Raji (cell line): ENCODE measurements around the gene COQ9.

Experiments used
- POLR2A ChIP-seq: IDR thresholded peaks from 2 replicates; pipeline ENCODE4 v1.6.1; 2011; ENCODE audit warnings: low read depth, low read length, control low read depth; ENCODE audit not compliant: insufficient read depth

The COQ9 gene, protein sequence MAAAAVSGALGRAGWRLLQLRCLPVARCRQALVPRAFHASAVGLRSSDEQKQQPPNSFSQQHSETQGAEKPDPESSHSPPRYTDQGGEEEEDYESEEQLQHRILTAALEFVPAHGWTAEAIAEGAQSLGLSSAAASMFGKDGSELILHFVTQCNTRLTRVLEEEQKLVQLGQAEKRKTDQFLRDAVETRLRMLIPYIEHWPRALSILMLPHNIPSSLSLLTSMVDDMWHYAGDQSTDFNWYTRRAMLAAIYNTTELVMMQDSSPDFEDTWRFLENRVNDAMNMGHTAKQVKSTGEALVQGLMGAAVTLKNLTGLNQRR

DNA sequence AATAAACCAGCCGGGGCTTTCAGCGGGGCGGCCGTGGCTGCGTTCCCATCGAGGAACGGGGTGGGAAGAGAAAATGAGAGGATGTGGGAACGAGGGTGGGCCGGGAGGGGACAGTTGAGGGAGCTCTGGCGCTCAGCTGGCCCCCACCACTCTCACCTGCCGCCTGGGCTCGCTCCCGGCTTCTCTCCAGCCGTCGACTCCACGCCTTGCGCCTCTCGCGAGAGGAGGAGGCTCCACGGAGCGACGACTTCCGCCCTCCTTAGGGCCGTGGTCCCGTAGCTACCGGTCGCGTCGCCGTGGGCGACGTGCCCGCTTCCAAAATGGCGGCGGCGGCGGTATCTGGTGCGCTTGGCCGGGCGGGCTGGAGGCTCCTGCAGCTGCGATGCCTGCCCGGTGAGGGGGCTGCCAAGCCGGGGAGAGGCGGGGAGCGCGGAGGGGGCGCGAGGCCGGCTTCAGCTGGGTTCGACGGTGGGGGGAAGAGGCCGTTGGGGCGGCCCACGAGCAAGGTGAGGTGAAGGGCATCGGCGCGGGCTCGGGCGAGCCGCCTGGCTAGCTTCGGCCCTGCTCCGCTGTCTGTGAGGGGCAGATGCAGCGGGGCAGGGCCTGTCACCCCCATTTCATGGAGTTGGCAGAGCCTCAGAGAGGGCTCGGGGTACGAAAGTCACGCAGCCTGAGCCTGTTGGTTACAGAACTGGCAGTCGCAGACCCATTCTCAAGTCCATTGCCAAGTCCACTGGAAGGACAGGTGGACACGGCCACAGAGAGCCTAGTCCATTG lies at the start of gene COQ9, which contains the start of gene CIAPIN1:
COQ9 (plus strand) TSS at position 294 of the 777 bp plus-strand sequence; CDS start at position 321, 27 bp downstream.
CIAPIN1 (minus strand) TSS at position 200 of the 777 bp plus-strand sequence. CDS start 6,457 bp downstream, outside the sequence.
- peak; percentile 90 for TF ChIP-seq POLR2A

DNA sequence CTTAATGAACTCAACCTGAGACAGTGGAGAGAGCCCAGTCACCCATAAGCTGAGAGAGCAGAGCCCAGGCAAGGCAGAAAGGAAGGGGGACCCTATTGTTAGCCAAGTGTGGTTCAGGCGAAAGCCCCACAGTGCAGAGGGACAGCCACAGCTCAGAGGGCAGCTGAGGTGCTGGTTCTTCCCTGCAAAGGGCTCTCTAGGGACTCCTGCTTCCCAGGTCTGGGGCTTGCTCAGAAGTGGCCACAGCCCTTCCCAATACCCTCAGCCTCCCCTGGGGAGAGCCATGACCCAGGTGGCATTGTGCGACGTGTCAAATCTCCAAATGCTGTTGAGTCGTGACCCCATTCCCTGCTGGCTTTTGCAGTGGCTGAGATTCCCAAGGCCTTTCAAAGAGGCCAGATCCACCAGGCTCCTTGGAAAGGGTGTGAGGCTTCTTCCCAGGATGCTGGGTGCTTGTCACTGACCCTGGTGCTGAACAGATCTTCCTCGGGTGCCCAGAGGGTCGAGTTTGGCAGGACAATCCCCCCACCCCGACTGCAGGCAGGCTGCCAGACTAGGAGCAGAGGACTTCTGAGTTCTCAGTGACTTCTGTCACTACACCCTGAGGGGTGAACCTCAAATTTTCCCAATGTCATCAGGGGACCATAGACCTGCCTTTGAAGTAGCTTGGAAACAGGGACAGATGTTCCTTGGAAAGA lies 45.2 kb upstream of the COQ9 start:
- TF ChIP-seq POLR2A: no peak

DNA sequence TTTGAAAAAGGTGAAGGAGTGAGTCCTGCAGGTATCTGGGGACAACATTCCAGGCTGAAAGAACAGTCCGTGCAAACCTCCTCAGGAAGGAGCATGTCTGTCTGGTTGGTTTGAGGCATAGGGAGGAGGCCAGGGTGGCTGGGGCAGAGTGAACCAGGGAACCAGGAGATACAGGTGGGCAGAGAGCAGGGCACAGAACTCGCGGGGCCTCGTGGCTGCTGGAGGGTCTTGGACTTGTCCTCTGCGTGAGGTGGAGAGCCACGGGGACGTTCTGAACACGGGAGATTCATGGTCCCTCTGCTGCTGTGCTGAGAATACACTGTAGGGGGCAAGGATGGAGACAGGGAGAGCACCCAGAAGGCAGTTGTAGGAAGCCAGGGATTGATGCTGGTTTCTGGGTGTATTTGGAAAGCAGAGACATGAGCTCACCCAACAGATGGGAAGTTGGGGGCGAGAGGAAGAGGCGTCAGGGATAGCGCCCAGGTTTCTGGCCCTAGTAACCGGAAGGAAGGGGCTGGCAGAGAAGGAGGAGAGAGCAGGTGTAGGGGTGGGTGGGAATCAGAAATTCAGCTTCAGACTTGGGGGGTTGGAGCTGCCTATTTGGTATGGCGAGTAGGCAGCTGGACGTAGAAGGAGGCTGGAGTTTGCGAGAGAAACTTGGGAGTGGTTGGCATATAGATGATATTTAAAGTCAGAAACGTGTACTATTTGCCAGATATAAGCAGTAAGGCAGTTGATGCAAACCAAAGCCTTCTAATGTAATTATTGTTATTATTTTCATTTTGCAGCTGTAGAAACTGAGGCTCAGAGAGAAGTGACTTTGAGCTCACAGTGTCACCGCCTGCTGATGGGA lies 43.1 kb upstream of the COQ9 start, which contains the start of gene CCL17:
CCL17 (plus strand) TSS at position 803 of the 853 bp plus-strand sequence. CDS start 9,166 bp downstream, outside the sequence.
- TF ChIP-seq POLR2A: no peak

DNA sequence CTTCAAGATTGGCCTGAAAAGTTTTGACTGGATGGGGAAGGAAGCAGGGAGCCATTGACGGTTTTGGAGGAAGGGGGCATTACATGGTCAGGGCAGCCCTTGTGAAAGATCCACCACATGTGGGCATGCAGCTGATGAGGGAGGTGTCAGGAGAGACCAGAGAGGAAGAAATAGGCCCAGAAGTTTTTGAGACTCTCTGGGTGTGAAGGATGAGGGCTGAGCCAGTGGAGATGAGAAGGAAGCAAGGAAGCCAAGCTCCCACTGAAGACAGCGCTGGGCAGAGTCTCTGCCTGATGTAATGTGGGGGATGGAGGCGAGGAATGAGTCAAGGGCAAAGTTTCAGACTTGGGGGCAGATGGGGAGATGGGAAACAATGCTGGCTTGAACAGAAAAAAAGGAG lies 42.2 kb upstream of the COQ9 start:
- no peak for TF ChIP-seq POLR2A

DNA sequence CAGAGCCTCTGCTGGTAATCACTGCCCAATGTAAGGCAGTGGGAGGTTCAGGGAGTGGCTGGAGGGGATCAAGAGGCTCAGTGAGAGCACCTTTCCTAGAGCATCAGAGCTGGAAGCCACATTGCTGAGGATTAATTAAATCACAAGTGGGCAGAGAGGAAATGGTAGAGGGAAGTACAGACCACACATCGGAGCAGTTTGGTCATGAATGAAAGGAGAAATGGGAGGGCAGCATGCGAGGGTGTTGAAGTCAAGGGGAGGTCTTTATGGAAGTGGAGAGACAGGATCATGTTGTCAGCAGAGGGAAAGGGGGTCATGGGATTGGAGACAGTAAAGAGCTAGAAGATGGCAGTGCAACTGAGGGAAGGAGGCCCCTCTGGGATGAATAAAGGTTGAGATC lies 40.4 kb upstream of the COQ9 start:
- no peak for TF ChIP-seq POLR2A

DNA sequence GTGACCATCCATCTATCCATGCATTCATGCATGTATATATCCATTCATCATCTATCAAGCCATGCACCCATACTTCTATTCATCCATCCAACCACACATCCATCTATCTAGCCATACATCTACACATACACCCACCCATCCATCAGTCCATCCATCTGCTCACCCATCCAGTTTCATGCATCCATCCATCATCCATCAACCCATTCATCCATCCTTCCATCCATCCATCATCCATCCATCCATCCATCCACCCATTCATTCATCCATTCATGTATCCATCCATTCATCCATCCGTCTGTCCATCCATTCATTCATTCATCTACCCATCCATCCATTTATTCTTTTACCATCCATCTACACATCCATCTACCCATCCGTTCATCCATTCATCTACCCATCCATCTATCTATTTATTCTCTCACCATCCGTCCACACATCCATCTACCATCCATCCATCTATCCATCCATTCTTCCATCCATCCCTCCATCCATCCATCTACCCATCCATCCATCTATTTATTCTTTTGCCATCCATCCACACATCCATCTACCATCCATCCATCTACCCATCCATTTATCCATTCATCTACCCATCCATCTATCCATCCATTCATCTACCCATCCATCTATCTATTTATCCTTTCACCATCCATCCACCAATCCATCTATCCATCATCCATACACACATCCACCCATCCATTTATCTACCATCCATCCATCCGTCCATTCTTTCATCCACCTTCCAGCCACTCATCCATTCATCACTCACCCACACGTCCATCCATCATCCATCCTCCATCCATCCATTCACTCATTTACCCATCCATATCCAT lies 39.5 kb upstream of the COQ9 start:
- TF ChIP-seq POLR2A: no peak

DNA sequence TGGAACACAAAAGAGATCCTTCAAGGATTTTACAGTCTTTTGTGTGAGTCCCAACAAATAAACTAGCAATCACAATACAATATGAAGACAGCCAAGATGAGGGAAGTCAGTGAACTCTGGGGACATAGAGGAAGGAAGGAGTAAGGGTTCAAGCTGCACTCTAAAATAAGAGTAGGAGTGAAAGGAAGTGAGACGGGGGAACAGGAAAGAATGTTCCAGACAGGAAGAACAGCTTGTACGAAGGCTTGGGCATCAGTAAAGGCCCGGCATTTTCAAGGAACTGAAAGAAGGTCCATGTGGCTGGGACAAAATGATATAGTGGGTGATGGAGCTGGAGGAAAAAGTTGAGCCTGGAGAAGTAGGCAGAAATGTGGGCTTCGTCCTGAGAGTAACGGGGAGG lies 38.2 kb upstream of the COQ9 start:
- no peak for TF ChIP-seq POLR2A

DNA sequence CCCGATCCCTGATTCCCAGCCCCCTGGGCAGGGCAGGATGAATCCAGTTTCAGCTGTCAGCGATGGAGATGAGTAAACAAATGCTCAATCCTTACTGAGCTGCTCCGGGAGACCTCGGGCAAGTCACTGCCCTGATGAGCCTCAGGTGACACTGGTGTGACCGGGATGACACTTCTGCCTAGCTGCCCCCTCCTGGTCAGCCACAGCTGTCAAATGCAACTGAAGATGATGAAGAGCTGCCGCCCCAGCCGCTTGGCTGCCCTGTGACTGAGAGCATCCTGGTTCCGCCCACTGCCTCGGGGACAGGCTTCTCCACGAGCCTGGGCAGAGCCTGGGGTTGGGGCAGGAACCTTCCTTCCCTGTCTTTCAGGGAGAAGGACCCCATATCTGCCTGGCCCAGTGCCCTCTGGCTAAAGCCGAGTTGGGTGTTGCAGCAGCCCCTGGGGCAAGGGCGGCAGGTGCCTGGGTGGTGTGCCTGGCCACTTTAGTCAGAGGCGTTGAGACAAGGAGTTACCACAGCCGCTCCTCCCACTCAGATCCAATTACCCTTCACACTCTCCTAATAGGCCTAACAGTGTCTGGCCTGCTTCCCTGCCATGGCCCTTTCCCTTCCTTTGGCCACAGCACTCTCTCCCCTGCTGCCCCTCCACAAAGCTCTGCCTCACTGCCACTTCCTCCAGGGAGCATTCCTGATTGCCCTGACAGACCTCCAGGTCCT lies 37.2 kb upstream of the COQ9 start:
- no peak for TF ChIP-seq POLR2A

DNA sequence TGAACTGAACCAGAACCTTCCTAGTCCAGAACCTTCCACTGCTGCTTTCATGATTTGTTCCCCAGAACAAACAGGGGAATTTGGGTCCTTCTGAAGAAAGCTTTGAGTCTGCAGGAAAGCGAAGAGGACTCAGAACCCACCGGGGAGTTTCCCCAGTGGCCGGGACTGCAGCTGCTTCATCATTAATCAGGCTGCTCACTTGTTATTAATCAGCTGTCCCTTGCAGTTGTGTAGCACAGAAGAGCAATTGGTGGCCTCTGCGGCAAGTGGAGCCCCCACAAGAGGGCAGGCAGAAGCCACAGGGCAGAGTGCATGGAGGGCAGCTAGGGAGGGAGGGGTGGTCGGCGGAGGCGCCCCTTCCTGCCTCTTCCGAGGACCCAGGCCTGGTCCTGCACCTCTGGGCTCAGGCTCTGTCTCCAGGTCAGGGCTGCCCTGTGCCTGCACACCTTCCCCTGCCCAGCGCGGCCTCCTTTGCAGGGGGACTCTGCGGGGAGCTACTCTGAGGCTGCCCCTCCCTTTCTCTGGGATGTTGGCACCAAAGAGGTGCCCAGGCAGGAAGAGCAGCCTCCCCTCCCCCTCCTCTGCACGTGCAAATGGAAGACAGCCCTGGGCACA lies 35.8 kb upstream of the COQ9 start:
- no peak for TF ChIP-seq POLR2A

DNA sequence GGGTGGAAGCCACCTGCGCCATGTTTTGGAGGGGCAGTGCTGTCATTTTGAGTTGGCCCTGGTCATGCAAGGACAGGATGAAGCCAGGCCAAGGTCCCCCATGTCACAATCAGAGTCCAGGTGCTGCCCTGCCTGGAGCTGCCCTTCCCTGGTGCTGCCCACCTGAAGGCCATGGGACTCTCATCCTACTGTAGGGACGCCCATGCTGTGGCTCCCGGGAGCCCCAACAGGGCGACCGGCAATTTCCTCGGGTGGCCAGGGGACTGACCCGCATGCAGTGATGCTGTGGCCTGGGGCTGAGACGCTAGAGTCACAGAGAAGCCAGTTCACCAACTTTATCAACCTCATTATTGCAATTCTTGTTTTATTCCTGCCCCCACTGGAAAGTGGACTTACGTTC lies 34.7 kb upstream of the COQ9 start:
- no peak for TF ChIP-seq POLR2A

DNA sequence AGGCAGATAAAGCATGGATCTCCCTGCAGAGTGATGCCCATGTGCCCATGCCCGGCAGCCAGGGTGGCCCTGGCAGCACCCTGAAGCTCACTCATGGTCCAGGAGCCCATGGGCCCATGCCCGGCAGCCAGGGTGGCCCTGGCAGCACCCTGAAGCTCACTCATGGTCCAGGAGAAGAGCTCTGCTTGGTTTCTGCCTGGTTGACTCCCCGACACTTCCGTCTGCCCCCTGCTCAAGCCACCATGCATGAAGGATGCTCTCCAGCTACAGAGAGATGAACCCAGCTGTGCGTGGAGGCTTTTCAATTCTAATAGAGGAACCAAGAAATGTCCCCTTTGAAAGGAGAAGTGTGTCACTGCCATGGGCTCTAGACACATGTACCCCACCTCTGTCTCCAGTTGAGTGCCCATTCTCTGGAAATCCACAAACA lies 34.0 kb upstream of the COQ9 start:
- TF ChIP-seq POLR2A: no peak

DNA sequence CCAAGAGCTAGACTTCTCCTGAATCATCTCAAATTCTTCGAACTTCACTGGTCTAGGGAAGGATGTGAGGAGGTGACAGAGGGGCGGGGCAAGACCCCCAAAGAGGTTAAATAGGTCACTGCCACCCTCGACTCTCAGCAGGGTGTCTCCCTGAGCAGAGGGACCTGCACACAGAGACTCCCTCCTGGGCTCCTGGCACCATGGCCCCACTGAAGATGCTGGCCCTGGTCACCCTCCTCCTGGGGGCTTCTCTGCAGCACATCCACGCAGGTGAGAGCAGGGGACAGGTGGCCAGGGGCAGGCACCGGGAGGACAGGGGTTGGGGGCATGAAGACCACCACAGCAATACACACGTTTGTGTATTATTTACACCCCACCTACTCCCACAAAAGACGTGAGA lies 33.5 kb upstream of the COQ9 start:
- TF ChIP-seq POLR2A: no peak

DNA sequence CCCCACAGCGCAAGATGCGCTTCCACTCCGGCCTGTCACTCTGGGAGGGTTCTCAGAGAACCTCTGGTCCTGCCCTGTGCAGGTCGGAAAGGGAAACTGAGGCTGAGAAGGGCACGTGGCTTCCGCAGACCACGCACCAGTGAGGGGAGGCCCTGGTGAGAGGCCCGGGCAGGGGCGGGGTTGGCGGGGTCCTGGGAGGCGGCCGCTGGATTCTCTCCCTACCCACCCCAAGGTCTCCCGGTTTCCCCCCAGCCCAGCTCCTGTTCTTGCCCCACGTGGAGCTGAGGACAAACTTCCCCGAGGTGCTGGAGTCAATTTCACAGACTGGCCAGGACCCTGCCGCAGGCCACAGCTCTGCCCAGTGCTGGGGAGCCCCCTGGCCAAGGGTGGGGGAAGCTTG lies 31.2 kb upstream of the COQ9 start:
- no peak for TF ChIP-seq POLR2A
